Measurements from ENCODE around the gene SNRNP25.
"Not testable (repeated sequence)": the region's sequence is repeated elsewhere in the genome, so short reads cannot be mapped to it uniquely, and the experiment has no call there.

SNRNP25 gene

DNA sequence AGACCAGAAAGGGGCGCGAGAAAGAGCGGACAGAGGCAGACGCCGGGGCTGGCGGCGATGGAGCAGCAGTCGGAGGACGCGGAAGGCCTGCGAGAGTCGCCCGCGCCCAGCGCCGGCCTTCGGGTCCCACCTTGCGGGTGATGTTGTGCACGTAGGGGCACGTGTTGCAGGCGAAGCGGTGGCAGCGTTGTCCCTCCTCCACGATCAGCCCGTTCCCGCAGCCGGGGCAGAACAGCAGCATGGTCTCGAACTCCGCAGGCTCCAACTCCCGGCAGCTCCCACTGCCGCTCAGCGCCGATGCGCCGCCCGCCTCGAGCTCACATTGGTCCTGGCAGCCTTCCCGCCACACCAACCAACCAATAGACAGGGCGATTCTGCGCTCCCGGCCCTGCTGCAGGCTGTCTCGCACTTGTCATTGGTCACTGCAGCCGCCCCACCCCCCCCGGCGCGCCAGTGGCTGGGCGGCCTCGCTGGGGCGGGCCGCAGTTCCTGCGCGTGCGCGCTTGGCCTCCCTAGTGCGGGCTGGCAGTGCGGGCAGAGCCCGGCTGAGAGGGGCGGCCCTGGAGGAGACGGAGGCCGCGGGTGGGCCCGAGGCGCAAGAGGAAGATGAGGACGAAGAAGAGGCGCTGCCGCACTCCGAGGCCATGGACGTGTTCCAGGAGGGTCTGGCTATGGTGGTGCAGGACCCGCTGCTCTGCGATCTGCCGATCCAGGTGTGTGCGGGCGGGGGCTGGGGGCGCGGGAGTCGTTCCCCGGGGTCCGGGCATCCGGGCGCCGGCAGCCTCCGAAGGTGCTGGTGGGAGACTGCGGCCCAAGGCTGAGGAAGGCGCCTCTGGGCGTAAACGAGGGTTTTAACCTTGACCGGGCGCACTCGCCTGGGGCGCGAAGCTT lies at the start of gene SNRNP25, which contains the start of gene POLR3K:
SNRNP25 (plus strand) TSS at position 483 of the 891 bp plus-strand sequence; CDS start at position 672, 189 bp downstream.
POLR3K (minus strand) TSS at position 263 of the 891 bp plus-strand sequence; CDS start at position 241, 22 bp downstream.
- peak; percentile 55 to 99 (median 97) for DNase-seq

DNA sequence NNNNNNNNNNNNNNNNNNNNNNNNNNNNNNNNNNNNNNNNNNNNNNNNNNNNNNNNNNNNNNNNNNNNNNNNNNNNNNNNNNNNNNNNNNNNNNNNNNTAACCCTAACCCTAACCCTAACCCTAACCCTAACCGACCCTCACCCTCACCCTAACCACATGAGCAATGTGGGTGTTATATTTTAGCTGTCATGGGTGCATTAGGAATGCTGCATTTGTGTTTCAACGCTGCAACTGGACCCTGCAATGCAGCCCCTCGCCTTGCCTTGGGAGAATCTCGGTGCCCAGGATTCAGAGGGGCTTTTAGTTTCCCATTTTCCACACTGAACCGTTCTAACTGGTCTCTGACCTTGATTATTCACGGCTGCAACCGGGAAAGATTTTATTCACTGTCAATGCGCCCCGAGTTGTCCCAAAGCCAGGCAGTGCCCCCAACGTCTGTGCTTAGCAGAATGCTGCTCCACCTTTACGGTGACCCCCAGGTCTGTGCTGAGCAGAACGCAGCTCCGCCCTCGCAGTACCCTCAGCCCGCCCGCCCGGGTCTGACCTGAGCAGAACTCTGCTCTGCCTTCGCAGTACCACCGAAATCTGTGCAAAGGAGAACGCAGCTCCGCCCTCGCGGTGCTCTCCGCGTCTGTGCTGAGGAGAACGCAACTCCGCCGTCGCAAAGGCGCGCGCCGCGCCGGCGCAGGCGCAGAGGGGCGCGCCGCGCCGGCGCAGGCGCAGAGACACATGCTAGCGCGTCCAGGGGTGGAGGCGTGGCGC lies 43.5 kb upstream of the SNRNP25 start:
- DNase-seq: peak in 2 of 56 donors; percentile 10 to 21

DNA sequence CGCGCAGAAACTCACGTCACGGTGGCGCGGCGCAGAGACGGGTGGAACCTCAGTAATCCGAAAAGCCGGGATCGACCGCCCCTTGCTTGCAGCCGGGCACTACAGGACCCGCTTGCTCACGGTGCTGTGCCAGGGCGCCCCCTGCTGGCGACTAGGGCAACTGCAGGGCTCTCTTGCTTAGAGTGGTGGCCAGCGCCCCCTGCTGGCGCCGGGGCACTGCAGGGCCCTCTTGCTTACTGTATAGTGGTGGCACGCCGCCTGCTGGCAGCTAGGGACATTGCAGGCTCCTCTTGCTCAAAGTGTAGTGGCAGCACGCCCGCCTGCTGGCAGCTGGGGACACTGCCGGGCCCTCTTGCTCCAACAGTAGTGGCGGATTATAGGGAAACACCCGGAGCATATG lies 42.9 kb upstream of the SNRNP25 start:
- peak in 39 of 56 donors; percentile 15 to 98 (median 79) for DNase-seq

DNA sequence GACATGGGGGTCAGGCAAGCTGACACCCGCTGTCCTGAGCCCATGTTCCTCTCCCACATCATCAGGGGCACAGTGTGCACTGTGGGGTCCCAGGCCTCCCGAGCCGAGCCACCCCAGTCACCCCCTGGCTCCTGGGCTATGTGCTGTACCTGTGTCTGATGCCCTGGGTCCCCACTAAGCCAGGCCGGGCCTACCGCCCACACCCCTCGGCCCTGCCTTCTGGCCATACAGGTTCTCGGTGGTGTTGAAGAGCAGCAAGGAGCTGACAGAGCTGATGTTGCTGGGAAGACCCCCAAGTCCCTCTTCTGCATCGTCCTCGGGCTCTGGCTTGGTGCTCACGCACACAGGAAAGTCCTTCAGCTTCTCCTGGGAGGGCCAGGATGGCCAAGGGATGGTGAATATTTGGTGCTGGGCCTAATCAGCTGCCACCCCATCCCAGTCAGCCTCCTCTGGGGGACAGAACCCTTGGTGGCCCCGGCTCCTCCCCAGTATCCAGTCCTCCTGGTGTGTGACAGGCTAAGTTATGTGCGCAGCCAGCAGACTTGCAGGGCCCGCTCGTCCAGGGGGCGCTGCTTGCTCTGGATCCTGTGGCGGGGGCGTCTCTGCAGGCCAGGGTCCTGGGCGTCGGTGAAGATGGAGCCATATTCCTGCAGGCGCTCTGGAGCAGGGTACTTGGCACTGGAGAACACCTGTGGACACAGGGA lies 36.4 kb upstream of the SNRNP25 start:
- not testable (repeated sequence) for DNase-seq

DNA sequence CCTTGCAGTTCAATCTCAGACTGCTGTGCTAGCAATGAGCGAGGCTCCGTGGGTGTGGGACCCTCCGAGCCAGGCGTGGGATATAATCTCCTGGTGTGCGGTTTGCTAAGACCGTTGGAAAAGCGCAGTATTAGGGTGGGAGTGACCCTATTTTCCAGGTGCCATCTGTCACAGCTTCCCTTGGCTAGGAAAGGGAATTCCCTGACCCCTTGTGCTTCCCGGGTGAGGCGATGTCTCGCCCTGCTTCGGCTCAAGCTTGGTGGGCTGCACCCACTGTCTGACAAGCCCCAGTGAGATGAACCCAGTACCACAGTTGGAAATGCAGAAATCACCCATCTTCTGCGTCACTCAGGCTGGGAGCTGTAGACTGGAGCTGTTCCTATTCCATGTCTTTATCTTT lies 32.7 kb upstream of the SNRNP25 start:
- not testable (repeated sequence) for DNase-seq

DNA sequence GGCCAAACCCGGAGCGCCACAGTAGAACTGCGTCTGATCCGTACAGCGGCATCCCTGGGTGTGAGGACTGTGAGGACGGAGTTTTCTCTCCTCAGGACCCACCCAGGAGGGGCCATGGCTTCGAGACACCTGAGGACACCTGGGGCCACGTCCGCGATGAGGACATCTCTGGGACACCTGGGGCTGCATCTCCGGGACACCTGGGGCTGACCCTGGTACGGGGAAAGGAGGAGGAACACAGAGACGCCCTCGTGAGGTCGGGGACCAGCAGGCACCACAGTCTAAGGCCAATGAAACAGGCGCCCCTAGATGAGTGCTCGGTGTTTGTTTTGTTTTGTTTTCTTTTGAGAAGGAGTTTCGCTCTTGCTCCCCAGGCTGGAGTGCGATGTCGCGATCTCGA lies 29.5 kb upstream of the SNRNP25 start:
- DNase-seq: not testable (repeated sequence)

DNA sequence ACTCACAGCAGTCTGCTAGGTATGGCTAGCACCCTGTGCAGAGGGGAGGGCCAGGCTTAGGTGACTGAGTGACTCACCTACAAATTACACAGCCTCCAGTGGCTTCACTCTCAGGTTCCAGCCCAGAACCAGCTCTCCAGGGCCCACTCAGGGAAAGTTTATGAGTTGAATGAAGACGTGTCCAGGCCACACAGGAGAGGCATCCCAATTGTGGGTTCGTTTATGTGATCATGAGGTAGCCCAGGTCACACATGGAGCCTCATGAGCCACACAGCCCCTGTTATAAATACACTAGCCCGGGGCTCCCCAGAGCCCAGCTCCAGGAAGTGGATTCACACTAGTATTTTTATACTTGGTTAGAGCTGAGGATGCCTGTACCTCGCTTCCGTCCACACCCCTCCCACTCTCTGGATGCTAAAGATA lies 27.7 kb upstream of the SNRNP25 start:
- not testable (repeated sequence) for DNase-seq

DNA sequence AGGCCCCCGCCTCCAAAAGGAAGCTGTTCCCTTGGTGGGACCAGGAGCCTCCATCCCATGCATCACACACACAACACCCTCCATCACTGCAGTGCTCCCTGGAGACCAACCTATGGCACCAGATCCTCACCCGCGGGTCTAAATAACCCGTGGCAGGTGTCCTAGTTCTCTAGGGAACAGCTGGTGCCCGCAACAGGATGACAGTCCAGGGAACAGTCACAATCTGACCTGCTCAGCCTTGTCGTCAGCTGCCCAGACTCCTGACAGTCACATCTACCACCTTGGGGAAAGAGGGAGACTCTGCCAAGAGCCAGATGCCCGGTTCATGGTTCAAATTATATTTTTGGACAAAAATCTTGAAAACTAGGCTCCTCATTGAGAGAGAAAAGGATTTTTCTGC lies 23.0 kb upstream of the SNRNP25 start:
- DNase-seq: not testable (repeated sequence)

DNA sequence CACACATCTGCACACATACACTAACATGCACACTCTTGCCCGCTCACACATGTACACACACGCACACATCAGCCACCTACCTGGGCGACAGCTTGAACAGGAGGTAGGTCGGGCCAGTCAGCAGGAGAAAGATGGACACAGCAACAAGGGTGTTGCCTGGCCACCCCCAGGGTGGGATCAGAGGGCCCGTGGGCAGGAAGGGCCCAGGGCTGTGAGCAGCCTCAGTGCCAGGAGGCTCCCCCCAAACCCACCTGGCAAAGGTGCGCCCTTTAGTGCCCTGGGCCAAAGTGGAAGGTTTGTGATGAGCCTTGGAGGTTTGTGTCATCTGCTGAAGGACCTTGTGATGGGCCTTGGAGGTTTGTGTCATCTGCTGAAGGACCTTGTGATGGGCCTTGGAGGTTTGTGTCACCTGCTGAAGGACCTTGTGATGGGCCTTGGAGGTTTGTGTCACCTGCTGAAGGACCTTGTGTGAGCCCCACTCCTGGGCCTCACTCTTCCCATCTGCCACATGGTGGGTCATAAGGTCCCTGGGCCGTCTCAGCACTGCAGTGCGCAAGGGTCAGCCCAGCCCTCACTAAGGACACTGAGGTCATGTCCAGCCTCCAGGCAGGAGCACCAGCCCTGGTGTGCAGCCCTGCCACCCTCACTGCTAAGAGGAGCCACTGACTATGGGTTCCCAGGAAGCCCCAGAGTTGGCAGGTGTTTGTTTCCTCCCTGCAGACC lies 20.3 kb upstream of the SNRNP25 start:
- DNase-seq: not testable (repeated sequence)

DNA sequence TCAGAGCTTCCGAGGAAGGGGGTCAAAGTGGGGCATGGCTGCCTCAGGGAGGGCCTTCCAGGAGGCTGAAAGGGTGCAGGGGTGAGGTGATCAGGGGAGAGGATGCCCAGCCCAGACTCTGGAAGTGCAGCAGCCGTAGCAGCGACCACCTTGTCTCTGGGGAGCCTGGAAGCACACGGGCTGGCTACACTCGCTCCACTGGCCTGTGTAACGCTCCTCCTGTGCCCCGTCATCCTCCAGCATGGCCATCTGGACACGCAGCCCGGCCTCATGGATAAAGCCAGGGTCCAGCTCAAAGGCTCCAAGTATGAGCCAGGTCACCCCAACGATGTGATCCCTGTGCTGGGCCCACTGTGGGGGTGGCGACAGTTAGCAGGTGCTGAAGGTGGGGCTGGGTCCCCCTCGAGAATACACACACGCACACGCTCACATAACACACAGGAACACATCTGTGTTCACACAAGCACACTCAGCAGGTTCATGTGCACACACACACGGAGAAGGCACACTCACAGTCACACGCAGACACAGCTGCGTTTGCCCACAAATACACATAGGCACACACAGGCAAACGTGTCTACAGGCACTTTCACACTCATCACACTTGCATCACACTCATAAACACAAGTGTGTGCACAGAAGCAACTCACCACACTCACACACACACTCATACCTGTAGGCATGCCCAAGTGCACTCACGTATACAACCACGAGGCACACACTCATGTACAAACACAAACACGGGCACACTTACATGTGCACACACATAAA lies 19.6 kb upstream of the SNRNP25 start:
- DNase-seq: no peak

DNA sequence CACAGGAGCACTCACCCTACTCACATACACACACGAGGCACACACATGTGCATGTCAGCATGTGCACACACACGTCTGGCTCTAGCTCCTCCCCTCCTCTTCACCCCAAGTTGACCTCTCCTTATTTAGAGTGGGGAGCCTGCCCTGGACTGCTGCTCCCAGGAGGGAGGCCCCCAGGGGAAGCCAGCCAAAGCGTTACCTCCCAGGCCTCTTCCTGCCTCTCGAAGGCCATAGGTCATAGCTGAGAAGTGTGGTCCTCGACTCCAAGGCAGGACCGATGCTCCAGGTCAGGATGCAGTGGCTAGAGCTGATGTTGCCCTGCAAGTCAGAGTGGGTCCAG lies 19.0 kb upstream of the SNRNP25 start:
- DNase-seq: no peak

DNA sequence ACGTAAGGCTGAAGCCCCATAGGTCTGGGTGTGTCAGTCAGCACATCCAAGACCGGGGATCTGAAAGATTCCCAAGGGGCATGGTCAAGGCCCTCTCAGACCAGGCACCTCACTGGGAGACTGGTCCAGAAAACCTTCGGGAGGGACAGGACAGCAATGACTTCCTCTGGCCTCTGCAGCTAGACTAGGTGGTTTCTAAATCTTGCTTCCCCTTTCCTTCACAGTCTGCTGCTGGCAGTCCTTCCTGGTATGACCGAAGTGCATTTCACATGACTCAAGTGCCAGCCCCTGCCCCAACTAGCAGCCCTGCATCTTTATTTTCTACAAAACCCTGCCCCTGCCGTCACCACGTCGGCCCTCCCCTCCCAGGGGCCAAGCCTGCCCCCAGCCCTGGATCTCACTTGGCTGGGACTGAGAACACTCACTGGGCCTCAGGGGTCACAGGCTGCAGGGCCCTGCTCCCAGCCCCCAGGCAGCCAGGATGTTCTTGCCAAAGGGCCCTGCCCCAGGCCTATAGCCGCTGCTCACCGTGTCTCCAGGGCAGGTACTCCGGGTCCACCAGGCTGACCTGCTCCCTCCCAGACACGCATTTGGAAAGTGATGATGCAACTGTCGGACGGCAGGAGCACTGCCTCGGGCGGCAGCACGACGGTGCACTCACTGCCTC lies 18.5 kb upstream of the SNRNP25 start:
- DNase-seq: peak in 1 of 56 donors; percentile 17

DNA sequence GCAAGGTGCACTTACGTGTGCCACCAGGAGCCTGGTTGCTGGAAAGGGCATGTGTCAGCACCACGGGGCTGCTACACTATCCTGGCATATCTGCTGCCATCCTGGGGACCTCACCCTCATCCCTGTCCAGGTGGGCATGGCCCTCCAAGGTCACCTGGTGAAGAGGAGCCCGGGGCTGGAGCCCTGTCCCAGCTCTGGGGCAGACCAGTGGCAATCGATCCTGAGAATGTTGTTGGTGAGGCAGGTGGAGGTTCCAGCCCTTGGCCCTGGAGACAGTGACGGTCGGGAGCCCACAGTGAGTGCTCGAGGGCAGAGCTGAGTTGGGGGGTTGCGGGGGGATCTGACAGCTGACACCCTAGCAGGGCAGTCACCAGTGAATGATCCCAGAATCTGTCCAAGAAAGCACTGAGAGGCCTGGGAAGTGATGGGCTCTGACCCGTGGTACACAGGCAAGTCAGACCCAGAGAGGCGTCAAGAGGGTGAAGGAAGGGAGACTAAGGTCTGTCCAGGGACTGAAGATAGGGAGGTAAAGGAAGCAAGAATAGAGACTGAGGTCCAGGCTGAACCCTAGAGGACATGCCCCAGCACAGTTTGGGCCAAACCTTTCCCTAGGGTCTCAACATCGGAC lies 17.8 kb upstream of the SNRNP25 start:
- DNase-seq: no peak

DNA sequence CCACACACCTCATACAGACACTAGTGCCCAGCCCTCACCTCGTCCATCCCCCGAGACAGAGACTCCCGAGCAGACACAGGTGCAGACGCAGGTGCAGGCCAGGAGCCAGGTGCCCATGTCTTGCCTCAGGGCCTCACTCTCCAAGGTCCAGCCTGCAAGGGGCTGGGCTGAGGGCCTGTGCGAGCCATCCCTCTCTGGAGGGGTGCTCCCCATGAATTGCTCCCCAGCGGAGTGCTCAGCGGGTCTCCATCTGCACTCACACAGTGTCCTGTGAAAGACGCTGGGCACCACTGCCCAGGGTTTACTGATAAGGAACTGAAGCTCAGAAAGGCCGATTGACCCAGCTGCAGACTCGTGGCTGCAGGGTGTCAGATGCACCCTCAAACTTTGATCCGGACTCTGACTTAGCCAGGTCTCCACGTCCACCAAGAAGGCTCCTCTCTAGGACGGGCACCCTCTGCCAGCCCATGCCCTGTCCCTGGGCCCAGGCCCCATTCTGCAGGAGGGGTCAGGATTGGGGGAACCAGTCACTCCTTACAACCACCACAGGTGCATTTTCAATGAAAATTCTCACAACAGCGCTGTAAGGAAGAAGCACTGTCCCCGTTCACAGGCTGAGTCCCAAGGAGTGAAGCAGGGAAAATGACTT lies 17.2 kb upstream of the SNRNP25 start:
- no peak for DNase-seq

DNA sequence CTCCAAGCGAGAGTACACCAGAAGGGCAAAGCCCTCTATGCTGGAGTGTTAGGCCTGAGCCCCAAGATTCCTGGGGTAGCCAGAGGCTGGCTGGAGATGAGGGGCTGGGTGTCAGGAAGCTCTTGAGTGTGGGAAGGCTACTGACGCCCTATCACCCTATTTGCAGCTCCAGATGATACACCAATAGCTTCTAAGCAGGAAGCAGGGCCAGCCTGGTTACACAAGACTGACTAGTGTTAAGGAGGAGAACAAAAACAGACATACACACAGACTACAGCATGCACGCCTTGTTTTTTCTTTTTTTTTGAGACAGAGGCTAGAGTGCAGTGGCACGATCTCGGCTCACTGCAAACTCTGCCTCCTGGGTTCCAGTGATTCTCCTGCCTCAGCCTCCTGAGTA lies 16.1 kb upstream of the SNRNP25 start:
- DNase-seq: no peak

DNA sequence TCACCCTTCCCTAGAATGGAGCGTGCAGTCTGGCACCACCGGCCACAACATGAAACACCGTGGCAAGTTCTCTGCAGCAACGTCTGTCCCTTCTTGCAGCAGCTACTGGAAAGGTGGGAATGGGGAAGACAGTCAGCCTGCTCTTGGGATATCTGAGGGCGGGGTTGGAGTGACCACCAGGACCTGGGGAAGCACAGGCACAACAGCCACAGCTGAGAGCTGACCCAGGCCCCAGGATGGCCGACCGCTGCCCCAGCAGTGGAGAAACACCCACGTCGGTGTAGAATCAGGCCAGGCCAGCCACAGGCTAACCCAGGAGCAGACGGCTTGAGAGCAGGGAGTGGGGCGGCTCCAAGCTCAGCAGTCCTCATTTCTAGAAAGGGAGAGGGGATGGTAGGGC lies 15.4 kb upstream of the SNRNP25 start:
- not testable (repeated sequence) for DNase-seq

DNA sequence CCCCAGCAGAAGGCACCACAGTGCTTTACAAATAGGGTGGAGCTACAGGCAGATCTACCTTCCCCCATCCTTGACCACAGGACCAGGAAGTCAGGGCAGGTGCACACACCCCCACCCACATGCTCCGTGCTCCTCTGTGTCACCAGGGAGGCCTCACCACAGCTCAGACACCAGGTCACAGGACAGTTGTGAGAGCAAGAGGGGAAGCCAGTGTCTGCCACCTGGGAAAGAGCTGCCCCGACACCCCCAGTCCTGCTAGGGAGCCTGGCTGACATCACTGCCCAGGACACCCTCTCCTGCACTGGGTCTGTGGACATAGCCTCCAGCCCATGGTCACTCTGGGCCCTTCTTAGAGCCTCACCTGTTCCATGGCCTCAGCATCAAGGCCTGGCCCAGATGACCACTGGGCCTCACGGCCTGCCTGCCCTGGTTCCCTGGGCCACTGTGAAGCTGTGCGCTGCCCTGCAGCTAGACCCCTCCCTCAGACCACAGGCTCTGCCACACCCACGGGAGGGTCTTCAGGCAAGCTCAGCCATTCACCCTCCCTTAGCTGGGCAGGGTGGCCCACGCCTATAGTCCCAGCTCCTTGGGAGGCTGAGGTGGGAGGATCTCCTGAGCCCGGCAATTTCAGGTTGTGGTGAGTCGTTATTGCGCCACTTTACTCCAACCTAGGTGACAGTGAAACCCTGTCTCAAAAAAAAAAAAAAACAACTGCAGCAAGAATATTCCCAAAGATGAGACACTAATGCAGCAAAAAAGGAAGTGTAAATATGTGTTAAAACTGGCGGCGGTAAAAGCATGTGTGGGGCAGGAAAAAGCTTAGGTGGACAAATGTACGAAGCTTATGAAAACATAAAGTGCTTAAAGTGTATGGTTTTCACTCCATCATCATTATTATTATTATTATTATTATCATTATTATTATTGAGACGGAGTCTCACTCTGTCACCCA lies 14.4 kb upstream of the SNRNP25 start:
- no peak for DNase-seq
